ENCODE data around the gene MYL12B.
"Not testable (repeated sequence)": the region's sequence is repeated elsewhere in the genome, so short reads cannot be mapped to it uniquely, and the experiment has no call there.

Gene MYL12B

DNA sequence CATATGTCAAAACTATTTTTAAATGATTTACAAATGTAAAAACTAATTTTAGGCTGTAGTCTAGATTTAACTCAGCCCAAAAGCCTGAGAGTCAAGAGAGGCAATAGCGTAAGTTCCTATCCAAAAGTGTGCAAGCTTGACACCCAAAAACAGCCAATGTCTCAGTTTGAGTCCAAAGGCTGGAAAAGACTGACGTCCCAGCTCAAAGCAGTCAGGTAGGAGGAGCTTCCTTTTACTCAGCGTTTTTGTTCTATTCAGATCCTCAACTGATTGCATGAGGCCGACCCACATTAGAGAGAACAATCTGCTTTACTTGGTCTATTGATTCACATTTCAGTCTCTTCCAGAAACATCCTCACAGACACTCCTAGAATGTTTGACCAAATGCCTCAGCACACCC, 51.8 kb downstream of the MYL12B start:
- Histone ChIP-seq H3K36me3 (ENCODE audit: control insufficient read depth, insufficient read depth, low read length) (no peaks in the 10 kb centered on the region), H3K4me3 (ENCODE audit: low read depth, low read length) (no peak overlapping the region), H3K27me3 (ENCODE audit: control insufficient read depth, insufficient read depth, low read length) (no peaks in the 10 kb centered on the region), H3K9me3 (ENCODE audit: control insufficient read depth, insufficient read depth, low read length) (peaks cover 3% of the 10 kb centered on the region; the same call in 1 of the 2 replicates), H3K9ac (ENCODE audit: low read depth, low read length) (no peak overlapping the region), H3K4me1 (ENCODE audit: control insufficient read depth, insufficient read depth, low read length) (0 out of 2 replicates have a peak, but pooled peaks cover 2% of the 10 kb centered on the region), H3K27ac (ENCODE audit: low read depth, low read length) (no peak overlapping the region)

DNA sequence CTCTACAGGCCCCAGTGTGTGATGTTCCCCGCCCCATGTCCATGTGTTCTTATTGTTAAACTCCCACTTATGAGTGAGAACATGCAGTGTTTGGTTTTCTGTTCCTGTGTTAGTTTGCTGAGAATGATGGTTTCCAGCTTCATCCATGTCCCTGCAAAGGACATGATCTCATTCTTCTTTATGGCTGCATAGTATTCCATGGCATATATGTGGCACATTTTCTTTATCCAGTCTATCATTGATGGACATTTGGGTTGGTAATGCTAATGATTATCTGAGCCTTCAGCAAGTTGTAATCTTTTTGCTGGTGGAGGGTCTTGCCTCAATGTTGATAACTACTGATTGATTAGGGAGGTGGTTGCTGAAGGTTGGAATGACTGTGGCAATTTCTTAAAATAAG, 53.4 kb downstream of the MYL12B start:
- not testable (repeated sequence) for H3K27ac ChIP-seq (ENCODE audit: low read depth, low read length); H3K9me3 ChIP-seq (ENCODE audit: control insufficient read depth, insufficient read depth, low read length); H3K4me3 ChIP-seq (ENCODE audit: low read depth, low read length); H3K27me3 ChIP-seq (ENCODE audit: control insufficient read depth, insufficient read depth, low read length); H3K9ac ChIP-seq (ENCODE audit: low read depth, low read length); H3K4me1 ChIP-seq (ENCODE audit: control insufficient read depth, insufficient read depth, low read length); H3K36me3 ChIP-seq (ENCODE audit: control insufficient read depth, insufficient read depth, low read length)

DNA sequence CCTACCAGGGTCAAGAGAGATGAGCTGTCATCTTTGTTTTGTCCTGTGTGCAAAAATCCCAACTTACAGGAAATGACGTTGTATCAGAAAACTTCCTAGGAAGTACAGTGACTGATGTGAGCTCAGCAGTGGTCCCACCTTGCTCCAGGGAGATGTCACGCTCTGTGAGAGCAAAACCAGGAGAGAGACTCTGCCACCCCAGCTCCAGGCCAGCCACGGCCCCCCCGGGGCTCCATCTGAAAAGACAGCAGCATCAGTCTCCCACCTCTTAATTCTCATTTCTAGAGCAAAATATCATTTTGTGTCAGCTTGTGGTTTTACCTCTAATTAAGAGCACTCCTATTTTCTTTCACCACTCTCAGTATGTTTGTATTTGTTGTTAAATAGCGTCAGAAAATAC, 57.5 kb downstream of the MYL12B start:
- Histone ChIP-seq H3K4me1 (ENCODE audit: control insufficient read depth, insufficient read depth, low read length) (no peaks in the 10 kb centered on the region), H3K4me3 (ENCODE audit: low read depth, low read length) (no peak overlapping the region), H3K27me3 (ENCODE audit: control insufficient read depth, insufficient read depth, low read length) (no peaks in the 10 kb centered on the region), H3K36me3 (ENCODE audit: control insufficient read depth, insufficient read depth, low read length) (no peaks in the 10 kb centered on the region), H3K9ac (ENCODE audit: low read depth, low read length) (no peak overlapping the region), H3K27ac (ENCODE audit: low read depth, low read length) (no peak overlapping the region), H3K9me3 (ENCODE audit: control insufficient read depth, insufficient read depth, low read length) (peaks cover 3% of the 10 kb centered on the region; the same call in 1 of the 2 replicates)

DNA sequence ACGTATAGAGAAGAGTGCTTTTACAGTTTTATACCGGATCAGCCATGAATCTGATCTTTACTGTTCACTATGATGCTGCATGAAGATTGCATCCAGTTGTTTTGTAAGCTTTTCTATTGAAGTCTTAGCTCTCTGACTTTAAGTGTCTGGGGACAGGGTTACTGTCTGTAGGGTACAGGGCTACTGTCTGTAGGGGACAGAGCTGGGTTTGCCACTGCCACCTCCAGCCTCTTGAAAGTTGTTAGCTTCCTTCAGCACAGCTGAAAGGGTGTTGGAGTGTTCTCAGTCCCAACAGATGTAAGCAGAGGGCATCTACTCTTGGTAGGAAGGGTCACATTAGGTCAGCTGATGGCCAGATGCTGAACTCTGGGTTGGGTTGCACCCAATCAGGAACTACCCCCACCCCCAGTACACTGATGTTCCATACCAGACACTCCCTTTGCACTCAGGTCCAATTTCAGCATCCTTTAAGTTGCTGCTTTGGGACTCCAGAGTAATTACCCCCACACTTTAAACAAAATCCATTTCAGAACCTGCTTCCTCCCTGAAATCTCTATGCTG, 58.0 kb downstream of the MYL12B start:
- Histone ChIP-seq H3K4me1 (ENCODE audit: control insufficient read depth, insufficient read depth, low read length) (no peaks in the 10 kb centered on the region), H3K27me3 (ENCODE audit: control insufficient read depth, insufficient read depth, low read length) (no peaks in the 10 kb centered on the region), H3K4me3 (ENCODE audit: low read depth, low read length) (no peak overlapping the region), H3K27ac (ENCODE audit: low read depth, low read length) (no peak overlapping the region), H3K36me3 (ENCODE audit: control insufficient read depth, insufficient read depth, low read length) (no peaks in the 10 kb centered on the region), H3K9ac (ENCODE audit: low read depth, low read length) (no peak overlapping the region), H3K9me3 (ENCODE audit: control insufficient read depth, insufficient read depth, low read length) (peaks cover 3% of the 10 kb centered on the region; the same call in 1 of the 2 replicates)

DNA sequence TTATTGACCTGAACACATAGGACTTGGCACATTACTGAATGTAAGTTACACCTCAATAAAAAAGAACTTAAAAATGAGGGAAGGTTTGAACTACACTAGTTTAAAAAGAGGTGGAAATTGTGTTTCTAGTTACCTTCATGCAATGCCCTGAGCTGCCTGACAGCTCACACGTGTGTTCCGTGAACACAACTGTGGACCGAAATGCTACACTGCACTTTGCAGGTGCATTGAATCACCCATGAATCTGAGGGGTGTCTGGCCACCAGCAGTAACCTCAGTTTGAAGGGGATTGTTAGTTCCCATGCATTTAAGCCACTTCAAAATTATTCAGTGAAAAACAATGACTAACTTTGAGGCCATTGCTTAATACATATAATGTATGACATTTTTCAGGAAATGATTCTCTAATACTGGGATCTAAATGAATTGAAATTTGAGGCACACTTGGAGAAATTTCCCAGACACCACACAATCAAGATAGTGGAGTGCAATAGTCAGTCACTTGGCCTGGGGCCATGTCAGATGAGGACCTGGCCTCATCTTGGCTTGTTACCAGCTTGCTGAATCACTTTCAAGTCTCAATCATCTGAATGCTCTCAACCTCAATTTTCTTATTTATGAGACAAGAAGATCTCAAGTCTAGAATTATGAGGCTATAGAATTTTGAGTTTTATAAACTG, 59.3 kb downstream of the MYL12B start:
- Histone ChIP-seq H3K36me3 (ENCODE audit: control insufficient read depth, insufficient read depth, low read length) (no peaks in the 10 kb centered on the region), H3K9ac (ENCODE audit: low read depth, low read length) (no peak overlapping the region), H3K9me3 (ENCODE audit: control insufficient read depth, insufficient read depth, low read length) (peaks cover 1% of the 10 kb centered on the region; the same call in 1 of the 2 replicates), H3K4me1 (ENCODE audit: control insufficient read depth, insufficient read depth, low read length) (no peaks in the 10 kb centered on the region), H3K27me3 (ENCODE audit: control insufficient read depth, insufficient read depth, low read length) (no peaks in the 10 kb centered on the region), H3K4me3 (ENCODE audit: low read depth, low read length) (no peak overlapping the region), H3K27ac (ENCODE audit: low read depth, low read length) (no peak overlapping the region)

DNA sequence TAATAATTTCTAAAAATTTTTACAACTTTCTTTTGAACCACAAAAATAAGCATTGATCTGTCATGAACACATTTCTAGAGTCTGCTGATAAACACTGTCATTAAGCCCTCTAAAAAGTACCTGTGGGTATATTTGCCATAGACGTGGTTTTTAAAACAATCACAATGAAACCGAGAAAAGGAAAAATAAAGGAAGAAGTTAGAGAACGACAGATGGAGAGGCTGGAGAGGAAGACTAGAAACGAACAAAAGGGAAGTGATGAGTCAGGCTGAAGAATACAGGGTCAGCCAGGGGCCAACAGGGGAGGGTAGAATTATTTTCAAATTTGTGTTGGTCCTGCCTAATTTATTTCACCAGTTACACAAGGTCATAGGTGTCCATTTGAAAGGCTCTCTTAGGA, 62.0 kb downstream of the MYL12B start:
- Histone ChIP-seq H3K9ac (ENCODE audit: low read depth, low read length) (no peak overlapping the region), H3K4me3 (ENCODE audit: low read depth, low read length) (no peak overlapping the region), H3K27ac (ENCODE audit: low read depth, low read length) (no peak overlapping the region), H3K4me1 (ENCODE audit: control insufficient read depth, insufficient read depth, low read length) (peaks cover 5% of the 10 kb centered on the region; the same call in 1 of the 2 replicates), H3K27me3 (ENCODE audit: control insufficient read depth, insufficient read depth, low read length) (no peaks in the 10 kb centered on the region), H3K9me3 (ENCODE audit: control insufficient read depth, insufficient read depth, low read length) (no peaks in the 10 kb centered on the region), H3K36me3 (ENCODE audit: control insufficient read depth, insufficient read depth, low read length) (no peaks in the 10 kb centered on the region)
